Germinal center (tissue), 1 donor: ENCODE data around the gene TMEM54.

ENCODE experiments used
- DNase-seq: peaks from one replicate; pipeline ENCODE4 v3.0.0; 2012; ENCODE audit warnings: mixed read lengths, low spot score

The TMEM54 gene

DNA sequence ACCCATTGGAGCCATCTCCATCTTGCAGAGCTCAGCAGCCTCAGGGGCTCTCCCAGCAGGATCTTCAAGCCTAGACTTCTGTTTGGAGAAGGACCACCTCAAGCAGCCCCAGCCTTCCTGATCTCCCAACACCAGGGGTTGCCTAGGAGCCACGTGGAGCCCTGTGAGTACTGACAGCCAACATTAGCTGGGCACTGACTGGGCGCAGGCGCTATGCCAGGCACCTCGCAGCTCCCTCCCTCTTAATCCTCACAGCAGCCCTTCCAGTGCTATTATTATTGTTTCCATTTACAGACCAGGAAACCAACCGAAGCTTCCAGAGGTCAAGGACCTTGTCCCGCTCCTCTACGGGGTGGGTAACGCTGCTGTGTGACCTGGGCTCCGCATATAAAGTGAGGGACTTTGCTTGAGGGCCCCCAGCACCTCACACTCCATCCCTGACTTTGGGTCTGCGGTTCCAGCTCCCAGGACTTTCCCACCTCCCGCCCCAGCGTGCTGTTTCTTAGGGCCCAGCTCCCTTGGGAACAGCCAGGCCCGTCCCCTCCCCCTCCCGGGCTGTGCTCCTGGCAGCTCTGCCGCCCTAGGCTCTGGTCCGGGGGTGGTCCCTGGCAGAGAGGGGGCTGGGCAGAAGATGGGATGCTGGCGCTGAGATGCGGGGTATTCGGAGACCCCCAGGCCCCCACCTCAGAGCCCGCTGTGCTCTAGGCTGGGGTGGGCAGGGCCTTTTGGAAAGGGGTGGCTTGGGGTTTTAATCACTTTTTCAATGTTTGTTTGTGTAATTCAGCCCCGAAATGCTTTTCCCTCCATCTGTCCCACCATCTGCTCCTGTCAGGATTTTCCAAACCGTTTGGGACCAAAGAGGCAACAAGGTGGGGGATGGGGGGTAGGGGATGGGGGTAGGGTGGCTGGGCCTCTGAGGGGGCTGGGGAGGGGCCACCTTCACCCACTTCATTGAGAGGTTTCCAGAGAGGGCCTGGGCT, 19.0 kb downstream of the TMEM54 start:
- no peak for DNase-seq

GRCh38 chr1:32881291-32881690, 19.9 kb downstream of the TMEM54 start:
- DNase-seq = no peak

GRCh38 chr1:32878637-32879041, 22.6 kb downstream of the TMEM54 start:
- no peak for DNase-seq

- DNase-seq = no peak
Observed at GRCh38 chr1:32878183-32878582, 23.0 kb downstream of the TMEM54 start.

GRCh38 chr1:32877211-32878110, 23.7 kb downstream of the TMEM54 start:
- no peak for DNase-seq

GRCh38 chr1:32876341-32877210, 24.6 kb downstream of the TMEM54 start:
- peak; percentile 82 for DNase-seq

GRCh38 chr1:32874860-32875752, 26.1 kb downstream of the TMEM54 start:
- DNase-seq = no peak

- DNase-seq = no peak
Observed at GRCh38 chr1:32873484-32873883, 27.7 kb downstream of the TMEM54 start.

GRCh38 chr1:32872192-32872460, 29.1 kb downstream of the TMEM54 start:
- no peak for DNase-seq

- no peak for DNase-seq
Observed at GRCh38 chr1:32871364-32872191, 29.6 kb downstream of the TMEM54 start.

- no peak for DNase-seq
Observed at GRCh38 chr1:32870615-32871363, 30.4 kb downstream of the TMEM54 start, which contains the start of gene FNDC5. FNDC5 (minus strand) TSS chr1:32870912.

DNA sequence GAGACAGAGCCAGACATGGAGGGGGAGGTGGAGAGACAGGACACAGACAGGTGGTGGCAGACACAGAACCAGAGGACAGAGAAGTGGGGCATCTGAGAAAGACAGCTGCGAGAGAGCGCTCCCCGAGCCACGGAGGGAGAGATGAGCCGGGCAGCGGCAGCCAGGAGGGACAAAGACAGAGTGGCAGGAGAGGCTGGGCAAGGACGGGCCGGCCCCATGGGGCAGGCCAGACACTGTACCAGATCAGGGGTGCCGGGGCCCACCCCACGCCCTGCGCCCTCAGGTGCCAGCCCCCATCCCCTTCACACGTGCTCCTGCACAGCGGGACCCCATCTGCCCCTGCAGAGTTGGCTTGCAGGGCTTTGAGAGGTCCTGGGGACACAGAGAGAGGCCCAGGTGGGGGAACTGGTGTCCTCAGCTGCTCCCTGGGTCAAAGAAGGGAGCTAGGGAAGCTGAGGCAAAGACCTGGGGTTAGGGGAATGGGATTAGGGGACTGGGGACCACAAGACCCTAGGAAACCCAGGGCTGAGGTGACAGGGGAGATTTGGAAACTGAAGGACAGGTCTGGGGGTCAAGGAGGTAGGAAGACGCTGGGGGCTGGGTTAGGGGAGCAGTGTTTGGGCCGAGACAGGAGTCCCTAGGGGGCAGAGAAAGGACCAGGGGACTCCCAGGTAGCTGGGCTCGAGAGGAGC, 31.1 kb downstream of the TMEM54 start:
- no peak for DNase-seq

DNA sequence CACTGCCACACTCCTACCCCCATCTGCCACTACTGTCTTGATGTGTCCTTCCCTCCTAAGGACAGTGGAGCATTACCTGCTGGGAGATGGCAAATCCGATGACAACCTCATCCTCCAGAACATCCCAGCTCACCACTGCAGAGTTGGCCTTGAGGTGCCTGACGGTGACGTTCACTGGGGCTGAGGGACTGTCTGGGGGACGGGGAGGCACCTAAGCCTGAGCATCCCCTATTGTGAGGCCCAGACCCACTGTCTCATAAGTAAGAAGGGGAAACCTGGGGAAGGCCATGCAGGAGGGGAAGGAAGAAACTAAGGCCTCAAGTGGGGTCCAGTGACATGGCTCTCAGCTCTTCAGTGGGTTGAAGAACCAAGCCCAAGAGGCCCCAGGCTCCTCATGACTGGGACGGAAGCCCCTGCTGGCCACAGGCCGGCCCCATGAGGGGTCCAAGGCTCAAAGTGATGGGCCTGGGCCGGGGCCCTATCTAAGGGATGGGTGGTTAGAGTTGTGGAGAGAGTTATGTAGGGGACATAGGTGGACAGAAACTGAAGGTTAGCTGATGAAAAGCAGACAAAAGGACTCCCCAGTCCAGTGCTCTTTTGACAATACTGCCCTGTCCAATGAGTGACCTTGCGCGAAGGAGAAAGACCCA, 32.3 kb downstream of the TMEM54 start:
- no peak for DNase-seq

GRCh38 chr1:32868085-32868484, 33.1 kb downstream of the TMEM54 start:
- no peak for DNase-seq

DNA sequence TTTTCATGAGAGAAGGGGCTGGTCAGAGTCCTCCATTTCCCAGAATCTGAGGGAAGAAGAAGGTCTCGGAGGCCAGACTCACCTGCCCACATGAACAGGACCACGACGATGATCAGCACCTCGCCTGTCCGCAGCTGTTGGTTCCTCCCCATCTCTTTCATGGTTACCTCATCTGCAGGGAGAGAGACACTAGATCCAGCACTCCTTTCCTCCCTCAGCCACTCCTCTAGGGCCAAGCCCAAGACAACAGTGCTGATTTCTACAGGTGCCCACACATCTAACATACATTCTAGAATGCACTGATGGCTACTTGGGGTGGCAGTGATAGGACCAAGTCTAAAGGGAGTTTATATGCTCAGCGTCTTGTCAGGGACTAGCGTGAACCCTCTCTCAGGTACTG, 33.5 kb downstream of the TMEM54 start:
- DNase-seq = no peak

DNA sequence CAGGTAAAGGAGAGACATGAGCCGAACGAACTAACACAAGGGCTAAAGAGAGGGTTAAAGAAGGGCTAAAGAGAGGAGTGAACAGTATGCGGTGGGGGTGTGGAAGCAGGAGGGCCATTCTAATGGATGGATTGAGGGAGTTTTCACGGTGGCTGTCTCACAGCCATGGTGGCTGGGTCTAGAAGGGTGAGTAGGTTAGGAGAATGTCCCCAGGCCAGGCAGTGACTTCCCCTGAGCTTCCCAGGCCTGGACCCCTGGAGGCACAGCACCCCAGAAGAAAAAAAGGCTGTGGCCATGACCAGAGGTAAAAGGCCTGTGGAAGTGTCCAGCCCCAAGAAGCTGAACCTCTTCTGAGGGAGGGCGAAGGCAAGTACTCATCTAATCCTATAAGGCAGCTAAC, 34.0 kb downstream of the TMEM54 start:
- no peak for DNase-seq

DNA sequence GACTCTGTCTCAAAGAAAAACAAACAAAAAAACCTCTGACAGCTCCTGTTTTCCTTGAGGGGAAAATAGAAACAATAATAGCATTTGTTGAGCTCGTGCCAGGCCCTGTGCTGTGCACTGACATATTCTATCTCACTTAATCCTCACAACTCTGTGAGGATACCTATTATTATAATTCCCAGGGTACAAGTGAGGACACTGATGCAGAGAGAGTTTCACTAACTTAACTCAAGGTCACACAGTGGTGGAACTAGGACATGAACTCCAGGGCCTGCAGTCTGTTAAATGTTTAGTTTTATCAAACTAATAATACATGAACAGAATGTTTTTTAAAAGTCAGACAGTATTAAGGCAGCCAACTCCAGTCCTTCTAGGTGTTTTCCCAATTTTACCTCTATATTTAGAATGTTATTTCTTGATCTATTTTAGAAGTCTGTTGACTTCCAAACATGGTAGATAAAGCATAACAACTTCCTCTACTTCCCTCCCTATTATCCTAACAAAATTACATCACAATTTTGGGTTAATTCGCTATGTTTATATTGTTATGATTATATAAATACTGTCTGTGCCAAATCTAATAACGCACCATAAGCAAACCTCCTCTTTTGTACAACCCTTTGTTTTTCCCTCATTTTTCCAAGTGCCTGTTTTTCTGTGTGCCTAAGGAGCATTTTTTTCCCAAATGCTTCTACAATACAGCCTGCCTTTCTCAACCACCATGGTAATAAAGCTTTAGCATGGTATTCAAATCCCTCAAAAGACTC, 35.4 kb downstream of the TMEM54 start:
- no peak for DNase-seq
